Peyer's patch (tissue), 4 donors: Measurements from ENCODE around the gene MCM7.

Experiments used
- CTCF ChIP-seq, 6 experiments: fragments of 450-650 bp in 4 of 6; fragments of 200-600 bp in 2 of 6; sonication (generic) in 1 of 6; IDR thresholded peaks; one replicate each; pipeline ENCODE4 v1.5.1; 2017 to 2019; ENCODE audit warnings: antibody characterized with exemption in 6 of 6, mild to moderate bottlenecking in 3 of 6, moderate library complexity in 1 of 6
- POLR2A ChIP-seq, 2 donors: fragments of 450-650 bp; IDR thresholded peaks; one replicate each; pipeline ENCODE4 v1.5.1; 2017; ENCODE audit warnings: antibody characterized with exemption in 2 of 2, mild to moderate bottlenecking in 2 of 2, moderate library complexity in 2 of 2

DNA sequence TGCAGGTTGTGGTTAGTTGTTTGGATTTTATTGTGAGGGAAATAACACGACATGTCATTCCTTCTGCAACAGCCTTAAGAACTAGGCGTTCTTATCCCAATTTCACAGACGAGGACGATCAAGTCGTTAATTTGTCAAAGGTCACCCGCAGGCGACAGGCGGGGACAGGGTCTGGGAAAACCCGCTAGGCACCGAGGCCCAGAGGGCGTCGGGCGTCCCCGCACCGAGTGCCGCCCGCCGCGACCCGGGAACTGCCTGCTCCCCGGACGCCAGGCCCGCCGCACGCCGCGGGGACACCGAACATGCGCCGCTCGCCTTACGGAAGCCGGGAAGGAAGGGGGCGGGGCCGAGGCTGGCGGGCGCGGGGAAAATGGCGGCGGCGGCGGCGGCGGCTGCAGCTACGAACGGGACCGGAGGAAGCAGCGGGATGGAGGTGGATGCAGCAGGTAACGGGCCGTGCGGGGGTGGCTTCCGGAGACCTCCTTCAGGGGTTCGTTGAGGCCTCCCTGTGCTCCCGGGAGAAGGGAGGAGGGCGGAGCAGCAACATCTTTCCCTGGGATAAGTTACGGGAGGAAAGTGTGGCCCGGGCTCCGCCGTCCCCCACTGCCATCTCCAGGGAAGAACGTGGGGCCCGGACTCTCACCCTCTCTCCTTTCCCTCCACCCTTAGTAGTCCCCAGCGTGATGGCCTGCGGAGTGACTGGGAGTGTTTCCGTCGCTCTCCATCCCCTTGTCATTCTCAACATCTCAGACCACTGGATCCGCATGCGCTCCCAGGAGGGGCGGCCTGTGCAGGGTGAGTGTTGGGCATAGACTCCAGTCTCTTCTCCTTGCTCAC lies 12.4 kb downstream of the MCM7 start, which contains the start of gene COPS6:
- peak; percentile 68 to 77 for TF ChIP-seq POLR2A (IDR thresholded peaks at IDR 0.05)
- peak in 1 of 6 experiments; percentile 23 for TF ChIP-seq CTCF (IDR thresholded peaks at IDR 0.05)
